IPS-11a (cell line): ENCODE measurements around the gene USP6.
A peak's percentile ranks its signal among the peaks of the same experiment; 100 is the strongest.
"Not testable (repeated sequence)": the region's sequence is repeated elsewhere in the genome, so short reads cannot be mapped to it uniquely, and the experiment has no call there.

Experiments
- H3K4me3 ChIP-seq: one replicate; pipeline ENCODE4 v1.5.1; 2013; ENCODE audit warnings: low read depth, low read length, control low read depth

USP6 gene

GRCh38 chr17:5184288-5184687, 68.5 kb downstream of the USP6 start:
- no peak overlapping the region for H3K4me3 ChIP-seq

- H3K4me3 ChIP-seq: peak within 1 kb of the TSS; percentile 89
Observed at GRCh38 chr17:5191541-5192417, 75.9 kb downstream of the USP6 start, which contains the start of gene ZNF594. Gene ZNF594, minus strand, starts transcription at chr17:5191868. Its CDS starts 7,612 bp downstream, at chr17:5184256.

GRCh38 chr17:5194346-5194745, 78.5 kb downstream of the USP6 start:
- H3K4me3 ChIP-seq: no peak overlapping the region

GRCh38 chr17:5198472-5198871, 82.6 kb downstream of the USP6 start:
- no peak overlapping the region for H3K4me3 ChIP-seq

- H3K4me3 ChIP-seq: no peak overlapping the region
Observed at GRCh38 chr17:5200360-5200759, 84.5 kb downstream of the USP6 start.

GRCh38 chr17:5201011-5201410, 85.2 kb downstream of the USP6 start:
- no peak overlapping the region for H3K4me3 ChIP-seq

- no peak overlapping the region for H3K4me3 ChIP-seq
Observed at GRCh38 chr17:5203178-5203907, 87.5 kb downstream of the USP6 start.

GRCh38 chr17:5203908-5204294, 88.1 kb downstream of the USP6 start:
- H3K4me3 ChIP-seq: no peak overlapping the region

GRCh38 chr17:5209396-5209795, 93.6 kb downstream of the USP6 start:
- H3K4me3 ChIP-seq: no peak overlapping the region

- no peak overlapping the region for H3K4me3 ChIP-seq
Observed at GRCh38 chr17:5210091-5210490, 94.3 kb downstream of the USP6 start.

GRCh38 chr17:5210614-5211252, 94.9 kb downstream of the USP6 start:
- H3K4me3 ChIP-seq: no peak overlapping the region

- no peak overlapping the region for H3K4me3 ChIP-seq
Observed at GRCh38 chr17:5211458-5211857, 95.6 kb downstream of the USP6 start.

GRCh38 chr17:5217562-5217961, 101.7 kb downstream of the USP6 start:
- H3K4me3 ChIP-seq: not testable (repeated sequence)

- H3K4me3 ChIP-seq: no peak overlapping the region
Observed at GRCh38 chr17:5219536-5219935, 103.7 kb downstream of the USP6 start.

GRCh38 chr17:5220074-5220473, 104.2 kb downstream of the USP6 start:
- no peak overlapping the region for H3K4me3 ChIP-seq

GRCh38 chr17:5221912-5222311, 106.1 kb downstream of the USP6 start:
- not testable (repeated sequence) for H3K4me3 ChIP-seq
